Duodenal mucosa (tissue), 2 donors: Measurements from ENCODE around the gene NAT14.

Source experiments
- H3K27ac ChIP-seq: one replicate; pipeline ENCODE4 v1.7.0; 2013; ENCODE audit warnings: low read depth, low read length
- H3K27me3 ChIP-seq, 2 donors: one replicate each; pipeline ENCODE4 v1.7.0; 2013; ENCODE audit warnings: low read length in 2 of 2, control low read depth in 1 of 2; ENCODE audit not compliant: insufficient read depth in 2 of 2, control insufficient read depth in 1 of 2
- H3K36me3 ChIP-seq, 2 donors: one replicate each; pipeline ENCODE4 v1.7.0; 2013; ENCODE audit warnings: low read length in 2 of 2, control low read depth in 1 of 2; ENCODE audit not compliant: insufficient read depth in 2 of 2, control insufficient read depth in 1 of 2
- H3K4me1 ChIP-seq, 2 donors: one replicate each; pipeline ENCODE4 v1.7.0; 2013; ENCODE audit warnings: low read length in 2 of 2, control low read depth in 1 of 2; ENCODE audit not compliant: insufficient read depth in 2 of 2, control insufficient read depth in 1 of 2
- H3K4me3 ChIP-seq, 2 donors: one replicate each; pipeline ENCODE4 v1.7.0; 2013; ENCODE audit warnings: low read length in 2 of 2, low read depth in 1 of 2
- H3K9ac ChIP-seq, 2 donors: one replicate each; pipeline ENCODE4 v1.7.0; 2013; ENCODE audit warnings: low read length in 2 of 2, low read depth in 1 of 2
- H3K9me3 ChIP-seq, 2 donors: one replicate each; pipeline ENCODE4 v1.7.0; 2013; ENCODE audit warnings: low read length in 2 of 2, control low read depth in 1 of 2; ENCODE audit not compliant: control insufficient read depth in 1 of 2

The NAT14 gene

DNA sequence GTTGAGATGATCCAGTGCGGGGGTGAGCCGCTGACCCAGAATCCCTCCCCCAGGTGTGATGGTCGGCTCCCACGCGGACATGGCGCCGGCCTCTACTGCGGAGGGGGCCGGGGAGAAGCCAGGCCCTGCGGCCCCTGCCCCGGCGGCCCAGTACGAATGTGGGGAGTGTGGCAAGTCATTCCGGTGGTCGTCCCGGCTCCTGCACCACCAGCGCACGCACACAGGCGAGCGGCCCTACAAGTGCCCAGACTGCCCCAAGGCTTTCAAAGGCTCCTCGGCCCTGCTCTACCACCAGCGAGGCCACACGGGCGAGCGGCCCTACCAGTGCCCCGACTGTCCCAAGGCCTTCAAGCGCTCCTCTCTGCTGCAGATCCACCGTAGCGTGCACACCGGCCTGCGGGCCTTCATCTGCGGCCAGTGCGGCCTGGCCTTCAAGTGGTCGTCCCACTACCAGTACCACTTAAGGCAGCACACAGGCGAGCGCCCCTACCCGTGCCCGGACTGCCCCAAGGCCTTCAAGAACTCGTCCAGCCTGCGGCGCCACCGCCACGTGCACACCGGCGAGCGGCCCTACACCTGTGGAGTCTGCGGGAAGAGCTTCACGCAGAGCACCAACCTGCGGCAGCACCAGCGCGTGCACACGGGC is 3.7 kb upstream of the NAT14 start:
- H3K27ac ChIP-seq = no peak overlapping the region
- H3K27me3 ChIP-seq = peaks cover 0 to 7% of the 10 kb centered on the region in 2 donors
- H3K4me3 ChIP-seq = no peak overlapping the region
- no peak overlapping the region for H3K9ac ChIP-seq
- peaks cover 0 to 7% of the 10 kb centered on the region in 2 donors for H3K36me3 ChIP-seq
- H3K4me1 ChIP-seq = peaks cover 5 to 20% of the 10 kb centered on the region in 2 donors
- H3K9me3 ChIP-seq = no peaks in the 10 kb centered on the region

DNA sequence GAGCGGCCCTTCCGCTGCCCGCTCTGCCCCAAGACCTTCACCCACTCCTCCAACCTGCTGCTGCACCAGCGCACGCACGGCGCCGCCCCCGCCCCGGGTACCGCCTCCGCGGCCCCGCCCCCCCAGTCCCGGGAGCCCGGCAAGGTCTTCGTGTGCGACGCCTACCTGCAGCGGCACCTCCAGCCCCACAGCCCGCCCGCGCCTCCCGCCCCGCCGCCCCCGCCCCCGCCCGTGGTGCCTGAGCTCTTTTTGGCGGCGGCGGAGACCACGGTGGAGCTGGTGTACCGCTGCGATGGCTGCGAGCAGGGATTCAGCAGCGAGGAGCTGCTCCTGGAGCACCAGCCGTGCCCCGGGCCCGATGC is 3.2 kb upstream of the NAT14 start:
- H3K27me3 ChIP-seq = peaks cover 0 to 9% of the 10 kb centered on the region in 2 donors
- H3K27ac ChIP-seq = no peak overlapping the region
- peaks cover 0 to 7% of the 10 kb centered on the region in 2 donors for H3K36me3 ChIP-seq
- H3K4me3 ChIP-seq = no peak overlapping the region
- no peaks in the 10 kb centered on the region for H3K9me3 ChIP-seq
- H3K4me1 ChIP-seq = peaks cover 5 to 20% of the 10 kb centered on the region in 2 donors
- H3K9ac ChIP-seq = no peak overlapping the region

DNA sequence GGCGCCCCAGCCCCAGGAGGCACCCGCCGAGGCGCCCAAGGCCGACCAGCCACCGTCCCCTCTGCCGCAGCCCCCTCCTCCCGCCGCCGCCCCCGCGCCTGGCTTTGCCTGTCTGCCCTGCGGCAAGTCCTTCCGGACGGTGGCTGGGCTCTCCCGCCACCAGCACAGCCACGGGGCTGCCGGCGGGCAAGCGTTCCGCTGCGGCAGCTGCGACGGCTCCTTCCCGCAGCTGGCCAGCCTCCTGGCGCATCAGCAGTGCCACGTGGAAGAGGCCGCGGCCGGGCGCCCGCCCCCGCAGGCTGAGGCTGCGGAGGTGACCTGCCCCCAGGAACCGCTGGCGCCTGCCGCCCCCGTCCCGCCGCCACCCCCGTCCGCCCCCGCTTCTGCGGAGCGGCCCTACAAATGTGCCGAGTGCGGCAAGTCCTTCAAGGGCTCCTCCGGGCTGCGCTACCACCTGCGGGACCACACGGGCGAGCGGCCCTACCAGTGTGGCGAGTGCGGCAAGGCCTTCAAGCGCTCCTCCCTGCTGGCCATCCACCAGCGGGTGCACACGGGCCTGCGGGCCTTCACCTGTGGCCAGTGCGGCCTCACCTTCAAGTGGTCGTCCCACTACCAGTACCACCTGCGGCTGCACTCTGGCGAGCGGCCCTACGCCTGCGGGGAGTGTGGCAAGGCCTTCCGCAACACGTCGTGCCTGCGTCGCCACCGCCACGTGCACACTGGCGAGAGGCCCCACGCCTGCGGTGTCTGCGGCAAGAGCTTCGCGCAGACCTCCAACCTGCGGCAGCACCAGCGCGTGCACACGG is 2.6 kb upstream of the NAT14 start:
- Histone ChIP-seq H3K36me3 (peaks cover 0 to 7% of the 10 kb centered on the region in 2 donors), H3K4me1 (peaks cover 5 to 20% of the 10 kb centered on the region in 2 donors), H3K9ac (no peak overlapping the region), H3K4me3 (no peak overlapping the region), H3K27me3 (peaks cover under 1 to 15% of the 10 kb centered on the region in 2 donors), H3K9me3 (no peaks in the 10 kb centered on the region), H3K27ac (no peak overlapping the region)

DNA sequence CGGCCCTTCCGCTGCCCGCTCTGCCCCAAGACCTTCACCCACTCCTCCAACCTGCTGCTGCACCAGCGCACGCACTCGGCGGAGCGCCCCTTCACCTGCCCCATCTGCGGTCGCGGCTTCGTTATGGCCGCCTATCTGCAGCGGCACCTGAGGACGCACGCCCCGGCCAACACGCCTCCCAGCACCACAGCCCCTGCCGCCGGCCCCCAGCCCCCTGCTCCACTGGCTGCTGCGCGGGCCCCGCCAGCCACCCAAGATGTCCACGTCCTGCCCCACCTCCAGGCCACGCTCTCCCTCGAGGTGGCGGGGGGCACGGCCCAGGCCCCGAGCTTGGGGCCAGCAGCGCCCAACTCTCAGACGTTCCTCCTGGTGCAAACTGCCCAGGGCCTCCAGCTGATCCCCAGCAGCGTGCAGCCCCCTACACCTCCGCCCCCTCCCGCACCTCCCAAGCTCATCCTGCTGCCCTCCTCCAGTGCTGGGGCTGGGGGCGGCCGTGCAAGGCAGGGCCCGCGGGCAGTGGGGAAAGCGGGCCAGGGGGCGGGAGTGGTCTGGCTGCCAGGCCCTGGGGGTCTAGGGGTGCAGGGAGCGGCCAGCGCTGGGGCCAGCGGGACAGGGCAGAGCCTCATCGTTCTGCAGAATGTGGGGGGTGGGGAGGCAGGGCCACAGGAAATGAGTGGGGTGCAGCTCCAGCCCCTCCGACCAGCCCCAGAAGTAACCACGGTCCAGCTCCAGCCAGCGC is 1.9 kb upstream of the NAT14 start:
- Histone ChIP-seq H3K36me3 (peaks cover 0 to 7% of the 10 kb centered on the region in 2 donors), H3K9me3 (no peaks in the 10 kb centered on the region), H3K4me1 (peaks cover 5 to 13% of the 10 kb centered on the region in 2 donors), H3K9ac (no peak overlapping the region), H3K27ac (no peak overlapping the region), H3K27me3 (peaks cover 6 to 16% of the 10 kb centered on the region in 2 donors), H3K4me3 (no peak overlapping the region)

DNA sequence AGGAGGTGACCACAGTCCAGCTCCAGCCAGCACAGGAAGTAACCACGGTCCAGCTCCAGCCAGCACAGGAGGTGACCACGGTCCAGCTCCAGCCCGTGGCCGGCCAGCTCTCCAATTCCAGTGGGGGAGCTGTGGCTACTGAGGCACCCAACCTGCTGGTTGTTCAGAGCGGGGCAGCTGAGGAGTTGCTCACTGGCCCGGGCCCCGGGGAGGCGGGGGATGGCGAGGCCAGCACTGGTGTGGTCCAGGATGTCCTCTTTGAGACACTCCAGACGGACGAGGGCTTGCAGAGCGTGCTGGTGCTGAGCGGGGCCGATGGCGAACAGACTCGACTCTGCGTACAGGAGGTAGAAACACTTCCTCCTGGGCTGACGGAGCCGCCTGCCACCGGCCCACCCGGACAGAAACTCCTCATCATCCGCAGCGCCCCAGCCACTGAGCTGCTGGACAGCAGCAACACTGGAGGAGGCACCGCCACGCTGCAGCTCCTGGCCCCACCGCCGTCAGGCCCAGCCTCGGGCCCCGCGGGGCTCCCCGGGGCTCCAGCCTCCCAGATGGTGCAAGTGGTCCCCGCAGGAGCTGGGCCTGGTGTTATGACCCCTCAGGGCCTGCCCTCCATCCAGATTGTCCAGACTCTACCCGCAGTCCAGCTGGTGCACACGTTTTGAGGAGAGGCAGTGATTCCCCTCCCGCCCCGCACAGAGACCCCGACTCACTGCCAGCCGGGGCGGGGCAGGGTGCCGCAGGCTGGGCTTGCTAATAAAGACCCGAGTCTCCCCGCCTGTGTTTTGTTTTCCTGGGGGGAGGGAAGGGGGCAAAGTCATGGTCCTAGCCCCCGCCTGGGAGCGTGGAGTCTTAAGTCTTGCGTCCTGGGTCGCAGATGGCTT is 1.0 kb upstream of the NAT14 start:
- Histone ChIP-seq H3K27me3 (peaks cover 6 to 16% of the 10 kb centered on the region in 2 donors), H3K9me3 (no peaks in the 10 kb centered on the region), H3K27ac (no peak overlapping the region), H3K36me3 (peaks cover 0 to 7% of the 10 kb centered on the region in 2 donors), H3K9ac (peak overlapping the region in 1 of 2 donors; percentile 43), H3K4me3 (peak overlapping the region; percentile 40 to 69), H3K4me1 (peaks cover 5 to 13% of the 10 kb centered on the region in 2 donors)

DNA sequence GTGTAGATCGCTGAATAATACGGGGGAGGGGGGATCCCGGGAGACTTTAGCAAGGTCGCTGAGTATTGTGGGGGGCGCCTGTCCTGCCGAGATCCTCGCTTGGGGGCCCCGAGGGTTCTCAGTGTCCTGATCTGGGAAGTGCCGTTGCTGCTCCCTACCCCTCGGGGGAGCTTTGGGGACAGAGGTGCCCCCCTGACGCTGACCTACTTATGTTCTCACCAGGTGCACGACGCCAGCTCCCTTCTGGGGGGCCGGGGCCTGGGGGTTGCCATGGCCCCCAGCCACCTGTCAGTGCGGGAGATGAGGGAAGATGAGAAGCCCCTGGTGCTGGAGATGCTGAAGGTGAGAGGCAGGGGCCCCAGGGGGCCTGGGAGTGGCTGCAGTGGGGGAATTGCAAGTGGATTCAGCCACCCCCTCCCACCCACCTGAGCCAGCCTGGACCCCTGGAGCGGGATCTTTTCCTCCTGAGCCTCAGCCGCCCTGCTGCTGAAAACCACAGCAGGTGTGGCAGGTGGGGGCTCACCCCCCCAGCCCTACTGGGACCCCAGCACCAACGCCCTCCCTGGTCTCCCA is 537 bp downstream of the NAT14 start:
- no peaks in the 10 kb centered on the region for H3K9me3 ChIP-seq
- peak overlapping the region; percentile 40 to 69 for H3K4me3 ChIP-seq
- H3K36me3 ChIP-seq = peaks cover 0 to 7% of the 10 kb centered on the region in 2 donors
- H3K27ac ChIP-seq = peak overlapping the region; percentile 55
- peaks cover 5 to 13% of the 10 kb centered on the region in 2 donors for H3K4me1 ChIP-seq
- H3K9ac ChIP-seq = no peak overlapping the region
- H3K27me3 ChIP-seq = peaks cover 6 to 16% of the 10 kb centered on the region in 2 donors

DNA sequence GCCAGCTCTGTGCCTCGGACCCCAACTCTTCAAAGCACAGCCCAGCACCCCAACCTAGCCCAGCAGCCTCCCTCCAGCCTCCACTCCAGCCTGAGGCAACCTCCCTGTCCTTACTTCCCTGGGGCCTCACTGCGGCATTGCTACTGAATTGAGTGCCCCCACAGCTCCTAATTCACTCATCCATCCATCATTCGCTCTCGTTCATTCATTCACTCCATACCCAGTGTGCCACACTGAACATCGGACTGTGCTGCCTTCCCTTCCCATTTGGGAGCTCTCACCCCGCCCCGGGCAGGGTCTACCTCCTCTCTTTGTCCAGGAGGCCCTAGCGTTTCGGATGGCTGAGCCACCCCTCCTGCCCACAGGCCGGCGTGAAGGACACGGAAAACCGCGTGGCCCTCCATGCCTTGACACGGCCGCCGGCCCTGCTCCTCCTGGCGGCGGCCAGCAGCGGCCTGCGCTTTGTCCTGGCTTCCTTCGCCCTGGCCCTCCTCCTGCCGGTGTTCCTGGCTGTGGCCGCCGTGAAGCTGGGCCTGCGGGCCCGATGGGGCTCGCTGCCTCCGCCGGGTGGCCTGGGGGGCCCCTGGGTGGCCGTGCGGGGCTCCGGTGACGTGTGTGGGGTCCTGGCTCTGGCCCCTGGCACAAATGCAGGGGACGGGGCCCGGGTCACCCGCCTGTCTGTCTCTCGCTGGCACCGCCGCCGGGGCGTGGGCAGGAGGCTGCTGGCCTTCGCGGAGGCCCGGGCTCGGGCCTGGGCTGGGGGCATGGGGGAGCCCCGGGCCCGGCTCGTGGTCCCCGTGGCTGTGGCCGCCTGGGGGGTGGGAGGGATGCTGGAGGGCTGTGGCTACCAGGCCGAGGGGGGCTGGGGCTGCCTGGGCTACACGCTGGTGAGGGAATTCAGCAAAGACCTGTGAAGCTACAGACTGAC is 1.3 kb downstream of the NAT14 start:
- no peaks in the 10 kb centered on the region for H3K9me3 ChIP-seq
- peak overlapping the region; percentile 70 for H3K27ac ChIP-seq
- no peak overlapping the region for H3K4me3 ChIP-seq
- H3K9ac ChIP-seq = no peak overlapping the region
- peaks cover 6 to 16% of the 10 kb centered on the region in 2 donors for H3K27me3 ChIP-seq
- H3K36me3 ChIP-seq = peaks cover 0 to 7% of the 10 kb centered on the region in 2 donors
- peaks cover 5 to 13% of the 10 kb centered on the region in 2 donors for H3K4me1 ChIP-seq

DNA sequence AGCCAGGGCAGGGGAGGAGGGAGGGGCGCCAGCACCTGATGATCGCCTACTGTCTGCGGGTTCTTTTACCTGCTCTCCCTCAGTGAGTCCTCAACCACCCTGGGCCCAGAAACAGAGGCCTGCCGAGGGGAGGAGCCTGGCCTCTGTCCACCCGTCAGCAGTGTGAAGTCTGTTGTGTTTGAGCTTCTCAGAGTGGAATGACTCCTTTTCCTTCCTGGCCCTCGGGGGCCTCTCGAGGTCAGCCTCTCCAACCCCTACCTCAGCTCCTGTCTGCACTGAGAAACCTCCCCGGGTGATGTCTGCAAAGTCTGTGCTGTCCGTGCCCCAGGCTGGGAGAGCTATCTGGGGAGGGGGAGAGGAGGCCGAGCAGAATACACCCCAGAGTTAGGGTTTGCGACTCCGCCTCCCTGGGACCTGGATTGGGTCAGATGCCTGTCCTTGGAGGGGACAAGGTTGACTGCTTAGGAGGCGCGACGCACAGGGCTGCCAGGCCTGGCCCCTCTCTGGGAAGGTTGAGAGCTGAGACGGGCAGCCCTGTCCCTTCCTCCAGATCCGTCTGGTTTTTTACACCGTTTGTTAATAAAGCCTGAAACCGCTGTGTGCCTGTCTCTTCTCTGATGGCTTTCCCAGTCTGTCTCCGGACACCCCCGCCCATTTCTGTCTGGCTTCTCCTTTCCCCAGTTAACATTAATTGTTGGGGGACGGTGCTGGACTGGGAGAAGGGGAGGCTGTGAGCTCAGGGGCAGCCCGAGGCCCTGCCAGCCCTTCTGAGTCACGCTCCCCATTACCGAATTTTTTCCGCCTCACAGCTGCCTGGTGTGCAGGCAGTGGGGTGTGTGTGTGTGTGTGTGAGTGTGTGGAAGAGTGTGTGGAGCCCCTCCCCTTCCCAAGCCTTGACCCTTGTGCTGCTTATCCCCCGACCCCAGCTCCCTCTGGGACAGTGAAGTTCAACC is 2.3 kb downstream of the NAT14 start:
- peaks cover 8 to 13% of the 10 kb centered on the region in 2 donors for H3K4me1 ChIP-seq
- peak overlapping the region; percentile 70 for H3K27ac ChIP-seq
- no peaks in the 10 kb centered on the region for H3K9me3 ChIP-seq
- peaks cover 0 to 7% of the 10 kb centered on the region in 2 donors for H3K36me3 ChIP-seq
- H3K4me3 ChIP-seq = no peak overlapping the region
- H3K27me3 ChIP-seq = peaks cover 6 to 24% of the 10 kb centered on the region in 2 donors
- H3K9ac ChIP-seq = peak overlapping the region in 1 of 2 donors; percentile 18
